ENCODE measurements around the gene KCNQ2. TPM values are rescaled to one million over a fixed set of nuclear protein-coding genes. Genes with fewer than 3 reads are reported as not detected.

Gene KCNQ2
- polyA plus RNA-seq, 3 donors: not detected

GRCh38 chr20:63393566-63393965, 78.9 kb downstream of the KCNQ2 start:
- WGBS (ENCODE audit: insufficient coverage): 91% methylated on average over 17 of the region's 17 CpGs
- Histone ChIP-seq H3K27ac (ENCODE audit: low read depth in 1 of 2, low read length in 2 of 2) (no peak overlapping the region), H3K4me2 (replicated peaks; ENCODE audit: extremely low read depth, low read length, poor library complexity, severe bottlenecking) (no peak overlapping the region), H3K4me3 (replicated peaks in 1 of 3; ENCODE audit: low read depth in 2 of 3, low read length in 3 of 3) (no peak overlapping the region), H3K9me3 (replicated peaks in 1 of 2; ENCODE audit: control insufficient read depth in 1 of 2, insufficient read depth in 1 of 2, low read length in 2 of 2) (peaks cover 0 to 4% of the 10 kb centered on the region in 2 donors), H3K9ac (ENCODE audit: insufficient read depth, low read length, poor library complexity, severe bottlenecking) (no peak overlapping the region), H2AFZ (ENCODE audit: insufficient read depth, low read depth, low read length, poor library complexity, severe bottlenecking) (no peak overlapping the region), H3K4me1 (ENCODE audit: control insufficient read depth in 1 of 2, insufficient read depth in 2 of 2, low read length in 2 of 2) (no peaks in the 10 kb centered on the region), H3K79me2 (ENCODE audit: insufficient read depth, low read length) (no peaks in the 10 kb centered on the region), H4K20me1 (ENCODE audit: insufficient read depth, low read length) (no peaks in the 10 kb centered on the region), H3K27me3 (ENCODE audit: control insufficient read depth in 2 of 2, insufficient read depth in 2 of 2, low read length in 2 of 2) (no peaks in the 10 kb centered on the region), H3K36me3 (replicated peaks in 1 of 2; ENCODE audit: control insufficient read depth in 1 of 2, insufficient read depth in 2 of 2, low read length in 2 of 2) (no peaks in the 10 kb centered on the region)
- H3K4me3 Mint-ChIP-seq: no peak overlapping the region
- no peaks in the 10 kb centered on the region for H3K4me1 Mint-ChIP-seq
- peaks cover 0 to 9% (median 6%) of the 10 kb centered on the region in 7 donors for H3K9me3 Mint-ChIP-seq
- intact Hi-C loops (cut with micrococcal nuclease): no loop called here
- no peak overlapping the region for H3K27ac Mint-ChIP-seq
- no peak for TF ChIP-seq CTCF (IDR thresholded peaks at IDR 0.05)
- H3K36me3 Mint-ChIP-seq: no peaks in the 10 kb centered on the region
- peaks cover 2 to 18% (median 15%) of the 10 kb centered on the region in 3 donors for H3K27me3 Mint-ChIP-seq (ENCODE audit: low read depth in 3 of 3)
- no peak for DNase-seq

- H3K79me2 ChIP-seq (ENCODE audit: insufficient read depth, low read length): no peaks in the 10 kb centered on the region
- no peak for DNase-seq
- H3K4me3 ChIP-seq (replicated peaks in 1 of 3; ENCODE audit: low read depth in 2 of 3, low read length in 3 of 3): no peak overlapping the region
- H3K4me2 ChIP-seq (replicated peaks; ENCODE audit: extremely low read depth, low read length, poor library complexity, severe bottlenecking): no peak overlapping the region
- Mint-ChIP-seq H3K27me3 (ENCODE audit: low read depth in 3 of 3) (peaks cover 3 to 20% (median 17%) of the 10 kb centered on the region in 3 donors), H3K9me3 (peaks cover 3 to 14% (median 10%) of the 10 kb centered on the region in 7 donors), H3K4me1 (no peaks in the 10 kb centered on the region), H3K4me3 (no peak overlapping the region), H3K27ac (no peak overlapping the region), H3K36me3 (no peaks in the 10 kb centered on the region)
- no peak overlapping the region for H3K27ac ChIP-seq (ENCODE audit: low read depth in 1 of 2, low read length in 2 of 2)
- H2AFZ ChIP-seq (ENCODE audit: insufficient read depth, low read depth, low read length, poor library complexity, severe bottlenecking): no peak overlapping the region
- intact Hi-C loops (cut with micrococcal nuclease): no loop called here
- no peaks in the 10 kb centered on the region for H3K27me3 ChIP-seq (ENCODE audit: control insufficient read depth in 2 of 2, insufficient read depth in 2 of 2, low read length in 2 of 2)
- no peak overlapping the region for H3K9ac ChIP-seq (ENCODE audit: insufficient read depth, low read length, poor library complexity, severe bottlenecking)
- no peaks in the 10 kb centered on the region for H4K20me1 ChIP-seq (ENCODE audit: insufficient read depth, low read length)
- no peaks in the 10 kb centered on the region for H3K36me3 ChIP-seq (replicated peaks in 1 of 2; ENCODE audit: control insufficient read depth in 1 of 2, insufficient read depth in 2 of 2, low read length in 2 of 2)
- H3K4me1 ChIP-seq (ENCODE audit: control insufficient read depth in 1 of 2, insufficient read depth in 2 of 2, low read length in 2 of 2): no peaks in the 10 kb centered on the region
- WGBS (ENCODE audit: insufficient coverage): 92% methylated on average over 8 of the region's 17 CpGs
- peaks cover 8 to 10% of the 10 kb centered on the region in 2 donors for H3K9me3 ChIP-seq (replicated peaks in 1 of 2; ENCODE audit: control insufficient read depth in 1 of 2, insufficient read depth in 1 of 2, low read length in 2 of 2)
- no peak for TF ChIP-seq CTCF (IDR thresholded peaks at IDR 0.05)
Measured at GRCh38 chr20:63392465-63393365, 79.7 kb downstream of the KCNQ2 start.
